ENCODE data around the gene LILRB2.
"Not testable (repeated sequence)": the region's sequence is repeated elsewhere in the genome, so short reads cannot be mapped to it uniquely, and the experiment has no call there.

- not testable (repeated sequence) for TF ChIP-seq CTCF, POLR2A (IDR thresholded peaks at IDR 0.05)
Observed at GRCh38 chr19:54322295-54322694, 41.4 kb upstream of the LILRB2 start.
